IMR-90 (cell line): Measurements from ENCODE around the gene C1orf116. TPM values are rescaled to one million over a fixed set of nuclear protein-coding genes. Genes with fewer than 3 reads are reported as not detected.

Source experiments
- ATAC-seq: fragments of 200-7000 bp; cut with Tn5 transposase; 2 replicates; pipeline ENCODE4 v1.9.1; 2020; ENCODE audit warnings: low read depth, mild to moderate bottlenecking, moderate library complexity
- BruUV-seq: library from RNA; stranded (reverse); fragments of 400-500 nt; replicated peaks from 2 replicates; lab custom pipeline; 2021; lab: Mats Ljungman, UMichigan
- CTCF ChIA-PET: fragments of 300-600 bp; formaldehyde crosslinking; extraction: SDS; loops from one replicate; lab custom pipeline; 2021; ENCODE audit warnings: antibody characterized with exemption; lab: Yijun Ruan, JAX
- POLR2A ChIA-PET: fragments of 300-600 bp; sonication (Branson Sonifier 250); formaldehyde crosslinking; loops from one replicate; lab custom pipeline; 2022; ENCODE audit warnings: antibody characterized with exemption; ENCODE audit not compliant: unreplicated experiment; lab: Charles Lee
- DNase-seq: peaks from one replicate; pipeline ENCODE4 v3.0.0; 2013
- H2AFZ ChIP-seq: replicated peaks from 2 replicates; pipeline ENCODE3; 2013; ENCODE audit warnings: low read length, mild to moderate bottlenecking; ENCODE audit not compliant: poor library complexity
- H2AK5ac ChIP-seq: 2 replicates; pipeline ENCODE4 v1.6.1; 2013; ENCODE audit warnings: low read depth, low read length, inconsistent platforms
- H2AK9ac ChIP-seq: replicated peaks from 2 replicates; pipeline ENCODE3; 2013; ENCODE audit warnings: mild to moderate bottlenecking, low read depth, low read length, moderate library complexity; ENCODE audit not compliant: poor library complexity
- H2BK120ac ChIP-seq: 2 replicates; pipeline ENCODE4 v1.6.1; 2013; ENCODE audit warnings: low read depth, low read length, inconsistent platforms
- H2BK15ac ChIP-seq: 3 replicates; pipeline ENCODE4 v1.6.1; 2013; ENCODE audit warnings: low read depth, low read length, inconsistent platforms
- H2BK20ac ChIP-seq: 2 replicates; pipeline ENCODE4 v1.6.1; 2013; ENCODE audit warnings: low read depth, mild to moderate bottlenecking, inconsistent platforms, low read length, moderate library complexity
- H2BK5ac ChIP-seq: 2 replicates; pipeline ENCODE4 v1.6.1; 2013; ENCODE audit warnings: mild to moderate bottlenecking, low read depth, low read length, inconsistent platforms; ENCODE audit not compliant: poor library complexity, severe bottlenecking
- H3K14ac ChIP-seq: replicated peaks from 2 replicates; pipeline ENCODE4 v1.6.1; 2013; ENCODE audit warnings: low read depth, low read length, inconsistent platforms
- H3K18ac ChIP-seq: 2 replicates; pipeline ENCODE4 v1.6.1; 2013; ENCODE audit warnings: low read depth, low read length, control low read depth
- H3K23ac ChIP-seq: 2 replicates; pipeline ENCODE4 v1.6.1; 2013; ENCODE audit warnings: low read depth, low read length, inconsistent platforms
- H3K27ac ChIP-seq: 2 replicates; pipeline ENCODE4 v1.5.1; 2013; ENCODE audit warnings: mild to moderate bottlenecking, control low read depth, low read length; ENCODE audit not compliant: insufficient read depth
- H3K27me3 ChIP-seq: 2 replicates; pipeline ENCODE4 v1.6.1; 2013; ENCODE audit warnings: low read length; ENCODE audit not compliant: control insufficient read depth, insufficient read depth
- H3K36me3 ChIP-seq: 2 replicates; pipeline ENCODE4 v1.6.1; 2013; ENCODE audit warnings: low read length, mixed read lengths; ENCODE audit not compliant: control insufficient read depth, insufficient read depth
- H3K4ac ChIP-seq: 2 replicates; pipeline ENCODE4 v1.6.1; 2013; ENCODE audit warnings: low read depth, low read length, inconsistent platforms
- H3K4me1 ChIP-seq: 2 replicates; pipeline ENCODE4 v1.6.1; 2013; ENCODE audit warnings: low read length, mixed read lengths; ENCODE audit not compliant: control insufficient read depth, insufficient read depth
- H3K4me2 ChIP-seq: 2 replicates; pipeline ENCODE4 v1.6.1; 2013; ENCODE audit warnings: low read depth, mild to moderate bottlenecking, control low read depth, low read length, moderate library complexity
- H3K4me3 ChIP-seq: 2 replicates; pipeline ENCODE4 v1.5.1; 2013; ENCODE audit warnings: low read depth, mild to moderate bottlenecking, control low read depth, low read length, moderate library complexity; ENCODE audit not compliant: insufficient read depth
- H3K56ac ChIP-seq: 2 replicates; pipeline ENCODE4 v1.6.1; 2013; ENCODE audit warnings: low read length, inconsistent platforms; ENCODE audit not compliant: insufficient read depth; ENCODE audit errors: extremely low read depth
- H3K79me1 ChIP-seq, 2 experiments: 2 replicates each; pipeline ENCODE4 v1.6.1; 2013; ENCODE audit warnings: low read length in 2 of 2, inconsistent platforms in 1 of 2, low read depth in 1 of 2
- H3K9ac ChIP-seq: 2 replicates; pipeline ENCODE4 v1.6.1; 2013; ENCODE audit warnings: low read depth, low read length, control low read depth
- H3K9me1 ChIP-seq: 2 replicates; pipeline ENCODE4 v1.6.1; 2013; ENCODE audit warnings: low read length, inconsistent platforms; ENCODE audit not compliant: insufficient read depth
- H3K9me3 ChIP-seq: 2 replicates; pipeline ENCODE4 v1.6.1; 2013; ENCODE audit warnings: low read length; ENCODE audit not compliant: control insufficient read depth, insufficient read depth
- H4K20me1 ChIP-seq: 2 replicates; pipeline ENCODE4 v1.6.1; 2013; ENCODE audit warnings: low read length, inconsistent platforms; ENCODE audit not compliant: insufficient read depth
- H4K5ac ChIP-seq: 2 replicates; pipeline ENCODE4 v1.6.1; 2013; ENCODE audit warnings: mild to moderate bottlenecking, low read depth, low read length, control low read depth
- H4K8ac ChIP-seq, 2 experiments: 2 replicates each; pipeline ENCODE4 v1.6.1; 2013; ENCODE audit warnings: low read depth in 2 of 2, low read length in 2 of 2, control low read depth in 1 of 2, inconsistent platforms in 1 of 2
- H4K91ac ChIP-seq: 2 replicates; pipeline ENCODE4 v1.6.1; 2013; ENCODE audit warnings: low read depth, low read length, inconsistent platforms; ENCODE audit not compliant: insufficient read depth
- BHLHE40 ChIP-seq: fragments of 150-350 bp; IDR thresholded peaks from 2 replicates; pipeline ENCODE4 v1.6.1; 2016; ENCODE audit warnings: mild to moderate bottlenecking, low read depth, low read length
- CEBPB ChIP-seq: IDR thresholded peaks from 2 replicates; pipeline ENCODE4 v1.6.1; 2012; ENCODE audit warnings: low read depth, low read length, improper control_type of control experiment
- CHD1 ChIP-seq: IDR thresholded peaks from 2 replicates; pipeline ENCODE4 v1.6.1; 2012; ENCODE audit warnings: low read depth, low read length, improper control_type of control experiment
- FOS ChIP-seq: fragments of 150-350 bp; IDR thresholded peaks from 2 replicates; pipeline ENCODE4 v1.6.1; 2016; ENCODE audit warnings: low read depth, low read length
- MAFK ChIP-seq: IDR thresholded peaks from 2 replicates; pipeline ENCODE4 v1.6.1; 2012; ENCODE audit warnings: low read depth, low read length, improper control_type of control experiment
- MAZ ChIP-seq: IDR thresholded peaks from 2 replicates; pipeline ENCODE4 v1.6.1; 2012; ENCODE audit warnings: low read depth, mild to moderate bottlenecking, low read length, improper control_type of control experiment, moderate library complexity, borderline replicate concordance
- MXI1 ChIP-seq: IDR thresholded peaks from 2 replicates; pipeline ENCODE4 v1.6.1; 2012; ENCODE audit warnings: low read depth, mild to moderate bottlenecking, low read length, moderate library complexity, borderline replicate concordance
- NFE2L2 ChIP-seq: fragments of 150-350 bp; IDR thresholded peaks from 2 replicates; pipeline ENCODE4 v1.6.1; 2016; ENCODE audit warnings: low read depth, mild to moderate bottlenecking, low read length
- POLR2A ChIP-seq: IDR thresholded peaks from 2 replicates; pipeline ENCODE4 v1.6.1; 2012; ENCODE audit warnings: mild to moderate bottlenecking, low read depth, low read length
- RAD21 ChIP-seq: IDR thresholded peaks from 2 replicates; pipeline ENCODE4 v1.6.1; 2012; ENCODE audit warnings: low read length, improper control_type of control experiment
- RCOR1 ChIP-seq: IDR thresholded peaks from 2 replicates; pipeline ENCODE4 v1.6.1; 2012; ENCODE audit warnings: mild to moderate bottlenecking, low read length, improper control_type of control experiment; ENCODE audit not compliant: insufficient replicate concordance
- RFX5 ChIP-seq: IDR thresholded peaks from 2 replicates; pipeline ENCODE4 v1.8.0; 2012; ENCODE audit warnings: low read depth, mild to moderate bottlenecking, low read length, moderate library complexity
- SMC3 ChIP-seq: fragments of 150-350 bp; IDR thresholded peaks from 2 replicates; pipeline ENCODE4 v1.6.1; 2016; ENCODE audit warnings: low read depth, mild to moderate bottlenecking, antibody characterized with exemption, low read length, moderate library complexity
- dilution Hi-C: fragments of 300-500 bp; cut with HindIII; formaldehyde crosslinking; loops from one replicate; pipeline ENCODE4 v1.14.3; 2018; ENCODE audit warnings: low sequenced_read_pairs; ENCODE audit not compliant: unreplicated experiment
- in situ Hi-C: fragments of 300-500 bp; cut with MboI; formaldehyde crosslinking; loops from 3 replicates; pipeline ENCODE4 v1.14.3; 2019; ENCODE audit warnings: low sequenced_read_pairs, inconsistent platforms, mixed read lengths
- intact Hi-C: fragments of 100-400 bp; cut with micrococcal nuclease; formaldehyde crosslinking; loops from 2 replicates; pipeline ENCODE4 v1.10.0; 2022
- polyA plus RNA-seq, 3 experiments: library from polyadenylated mRNA; depleted of rRNA; stranded (reverse); fragments of >200 nt; gene quantifications; 2 replicates each; pipeline ENCODE4 v1.2.3, GENCODE V29; 2012; ENCODE audit warnings: low replicate concordance in 1 of 3
- total RNA-seq: library from RNA; depleted of rRNA; stranded (reverse); fragments of >200 nt; gene quantifications from 2 replicates; pipeline ENCODE4 v1.2.3, GENCODE V29; 2012
- TF ChIP-seq, protein P1 (sequence below): fragments of 150-350 bp; IDR thresholded peaks from 2 replicates; pipeline ENCODE4 v1.6.1; 2017; ENCODE audit warnings: mild to moderate bottlenecking, antibody characterized with exemption, low read length, low read depth
- TF ChIP-seq, protein P2 (sequence below): fragments of 150-350 bp; IDR thresholded peaks from 2 replicates; pipeline ENCODE4 v1.6.1; 2016; ENCODE audit warnings: low read depth, mild to moderate bottlenecking, low read length, moderate library complexity, borderline replicate concordance
- TF ChIP-seq, protein P3 (sequence below): conservative IDR thresholded peaks from 2 replicates; pipeline ENCODE4 v1.5.1; 2012; ENCODE audit warnings: mild to moderate bottlenecking, low read depth, low read length, improper control_type of control experiment

C1orf116 gene
- total and polyA plus RNA-seq, 2 of the 4 experiments (the other 2 are of a cell fraction): under 0.01 to 0.03 TPM

DNA sequence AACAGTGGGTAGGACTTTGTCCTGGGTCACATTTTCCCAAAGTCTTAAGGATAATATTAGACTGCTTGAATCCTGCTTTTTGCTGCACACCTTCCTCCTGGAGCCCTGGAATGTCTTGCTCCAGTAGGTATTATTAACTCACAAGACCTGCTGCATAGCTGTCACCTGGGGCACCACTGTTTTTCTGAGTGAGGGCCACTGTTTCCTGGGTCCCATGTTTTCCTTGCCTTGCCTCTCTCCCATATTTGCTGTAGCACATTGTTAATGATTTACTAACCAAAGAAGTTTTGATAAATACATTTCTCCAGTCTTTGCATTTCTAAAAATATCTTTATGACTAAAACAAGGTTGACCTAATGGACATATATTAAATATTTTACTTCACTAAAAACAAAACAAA, 39.8 kb downstream of the C1orf116 start:
- Histone ChIP-seq H2AFZ (no peak overlapping the region), H2BK120ac (no peak overlapping the region), H4K20me1 (no peaks in the 10 kb centered on the region), H3K9ac (no peak overlapping the region), H3K4me1 (no peaks in the 10 kb centered on the region), H4K5ac (no peak overlapping the region), H3K14ac (no peak overlapping the region), H4K8ac (no peak overlapping the region), H2AK5ac (no peak overlapping the region), H2BK20ac (no peak overlapping the region), H3K4me2 (no peak overlapping the region), H3K18ac (no peak overlapping the region), H3K4ac (no peak overlapping the region), H3K4me3 (no peak overlapping the region), H2AK9ac (no peak overlapping the region), H3K79me1 (no peaks in the 10 kb centered on the region), H4K91ac (no peak overlapping the region), H3K9me3 (peaks cover 3% of the 10 kb centered on the region; the same call in 1 of the 2 replicates), H2BK15ac (no peak overlapping the region), H3K56ac (no peak overlapping the region), H3K23ac (no peak overlapping the region), H2BK5ac (no peak overlapping the region), H3K27me3 (peaks cover 30% of the 10 kb centered on the region), H3K27ac (no peak overlapping the region), H3K36me3 (no peaks in the 10 kb centered on the region), H3K9me1 (no peaks in the 10 kb centered on the region)
- dilution Hi-C loops: no loop called here
- no TSS peak for BruUV-seq
- ChIA-PET CTCF (interaction anchor here (2.7 kb wide), 1 partner anchor 11 kb away, joined by 13 read pairs; no protein-coding TSS in a partner anchor), POLR2A (no interaction called here)
- intact Hi-C loops: no loop called here
- TF ChIP-seq BHLHE40 (no peak), CHD1 (no peak), MAZ (no peak), RCOR1 (no peak), RAD21 (no peak), FOS (no peak), MAFK (no peak), POLR2A (no peak), RFX5 (no peak), MXI1 (no peak), CEBPB (no peak), SMC3 (no peak), NFE2L2 (no peak)
- TF ChIP-seq, protein P1, sequence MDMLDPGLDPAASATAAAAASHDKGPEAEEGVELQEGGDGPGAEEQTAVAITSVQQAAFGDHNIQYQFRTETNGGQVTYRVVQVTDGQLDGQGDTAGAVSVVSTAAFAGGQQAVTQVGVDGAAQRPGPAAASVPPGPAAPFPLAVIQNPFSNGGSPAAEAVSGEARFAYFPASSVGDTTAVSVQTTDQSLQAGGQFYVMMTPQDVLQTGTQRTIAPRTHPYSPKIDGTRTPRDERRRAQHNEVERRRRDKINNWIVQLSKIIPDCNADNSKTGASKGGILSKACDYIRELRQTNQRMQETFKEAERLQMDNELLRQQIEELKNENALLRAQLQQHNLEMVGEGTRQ: no peak
- TF ChIP-seq, protein P2, sequence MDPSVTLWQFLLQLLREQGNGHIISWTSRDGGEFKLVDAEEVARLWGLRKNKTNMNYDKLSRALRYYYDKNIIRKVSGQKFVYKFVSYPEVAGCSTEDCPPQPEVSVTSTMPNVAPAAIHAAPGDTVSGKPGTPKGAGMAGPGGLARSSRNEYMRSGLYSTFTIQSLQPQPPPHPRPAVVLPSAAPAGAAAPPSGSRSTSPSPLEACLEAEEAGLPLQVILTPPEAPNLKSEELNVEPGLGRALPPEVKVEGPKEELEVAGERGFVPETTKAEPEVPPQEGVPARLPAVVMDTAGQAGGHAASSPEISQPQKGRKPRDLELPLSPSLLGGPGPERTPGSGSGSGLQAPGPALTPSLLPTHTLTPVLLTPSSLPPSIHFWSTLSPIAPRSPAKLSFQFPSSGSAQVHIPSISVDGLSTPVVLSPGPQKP: no peak
- TF ChIP-seq, protein P3, sequence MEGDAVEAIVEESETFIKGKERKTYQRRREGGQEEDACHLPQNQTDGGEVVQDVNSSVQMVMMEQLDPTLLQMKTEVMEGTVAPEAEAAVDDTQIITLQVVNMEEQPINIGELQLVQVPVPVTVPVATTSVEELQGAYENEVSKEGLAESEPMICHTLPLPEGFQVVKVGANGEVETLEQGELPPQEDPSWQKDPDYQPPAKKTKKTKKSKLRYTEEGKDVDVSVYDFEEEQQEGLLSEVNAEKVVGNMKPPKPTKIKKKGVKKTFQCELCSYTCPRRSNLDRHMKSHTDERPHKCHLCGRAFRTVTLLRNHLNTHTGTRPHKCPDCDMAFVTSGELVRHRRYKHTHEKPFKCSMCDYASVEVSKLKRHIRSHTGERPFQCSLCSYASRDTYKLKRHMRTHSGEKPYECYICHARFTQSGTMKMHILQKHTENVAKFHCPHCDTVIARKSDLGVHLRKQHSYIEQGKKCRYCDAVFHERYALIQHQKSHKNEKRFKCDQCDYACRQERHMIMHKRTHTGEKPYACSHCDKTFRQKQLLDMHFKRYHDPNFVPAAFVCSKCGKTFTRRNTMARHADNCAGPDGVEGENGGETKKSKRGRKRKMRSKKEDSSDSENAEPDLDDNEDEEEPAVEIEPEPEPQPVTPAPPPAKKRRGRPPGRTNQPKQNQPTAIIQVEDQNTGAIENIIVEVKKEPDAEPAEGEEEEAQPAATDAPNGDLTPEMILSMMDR: no peak
- DNase-seq: no peak
- ATAC-seq: no peak
- in situ Hi-C loops: no loop called here
